Activated CD8-positive, alpha-beta memory T cell treated with anti-CD3 and anti-CD28 coated beads, Interleukin-2, amount 50 U/mL, for 48 hours (primary cell): ENCODE measurements around the gene WDR7.

Source experiments
- DNase-seq: peaks from one replicate; pipeline ENCODE4 v3.0.0-alpha.2; 2020

The WDR7 gene

GRCh38 chr18:57052759-57053158, 401.6 kb downstream of the WDR7 start:
- no peak for DNase-seq

- DNase-seq, result no peak
Measured at GRCh38 chr18:57054891-57055290, 403.7 kb downstream of the WDR7 start.

- no peak for DNase-seq
Measured at GRCh38 chr18:57057890-57058289, 406.7 kb downstream of the WDR7 start.

GRCh38 chr18:57058734-57059133, 407.6 kb downstream of the WDR7 start:
- no peak for DNase-seq

- DNase-seq, result no peak
Measured at GRCh38 chr18:57059366-57059765, 408.2 kb downstream of the WDR7 start.

- DNase-seq, result no peak
Measured at GRCh38 chr18:57060814-57061213, 409.7 kb downstream of the WDR7 start.

- no peak for DNase-seq
Measured at GRCh38 chr18:57062178-57062577, 411.0 kb downstream of the WDR7 start.

- no peak for DNase-seq
Measured at GRCh38 chr18:57062844-57063243, 411.7 kb downstream of the WDR7 start.

GRCh38 chr18:57063601-57064103, 412.5 kb downstream of the WDR7 start:
- DNase-seq, result no peak

GRCh38 chr18:57073501-57074187, 422.5 kb downstream of the WDR7 start:
- DNase-seq, result no peak

GRCh38 chr18:57075716-57076400, 424.7 kb downstream of the WDR7 start:
- no peak for DNase-seq

- DNase-seq, result no peak
Measured at GRCh38 chr18:57077005-57077765, 426.0 kb downstream of the WDR7 start.

GRCh38 chr18:57077786-57078552, 426.8 kb downstream of the WDR7 start:
- peak; percentile 67 for DNase-seq

- DNase-seq, result no peak
Measured at GRCh38 chr18:57078614-57079013, 427.5 kb downstream of the WDR7 start.

GRCh38 chr18:57080479-57080878, 429.3 kb downstream of the WDR7 start:
- no peak for DNase-seq

GRCh38 chr18:57081899-57082298, 430.7 kb downstream of the WDR7 start:
- DNase-seq, result no peak

- DNase-seq, result no peak
Measured at GRCh38 chr18:57083485-57083884, 432.3 kb downstream of the WDR7 start.

GRCh38 chr18:57084331-57085271, 433.4 kb downstream of the WDR7 start:
- no peak for DNase-seq

GRCh38 chr18:57085371-57085770, 434.2 kb downstream of the WDR7 start:
- DNase-seq, result no peak

GRCh38 chr18:57086163-57086562, 435.0 kb downstream of the WDR7 start:
- no peak for DNase-seq
